Bone marrow (tissue), 2 donors: Measurements from ENCODE around the gene PWP2.
"Not testable (repeated sequence)": the region's sequence is repeated elsewhere in the genome, so short reads cannot be mapped to it uniquely, and the experiment has no call there.

ENCODE experiments used
- DNase-seq, 2 donors: peaks; one replicate each; lab custom pipeline; 2025; lab: John Stamatoyannopoulos, UW

The PWP2 gene

GRCh38 chr21:44083631-44084291 lies 23.4 kb upstream of the PWP2 start:
- DNase-seq, result peak in 1 of 2 donors; percentile 22

- DNase-seq, result no peak
Measured at GRCh38 chr21:44084496-44085241, 22.5 kb upstream of the PWP2 start.

- no peak for DNase-seq
Measured at GRCh38 chr21:44085491-44086321, 21.5 kb upstream of the PWP2 start.

- DNase-seq, result no peak
Measured at GRCh38 chr21:44086636-44087425, 20.4 kb upstream of the PWP2 start.

GRCh38 chr21:44087426-44088400 lies 19.5 kb upstream of the PWP2 start:
- DNase-seq, result no peak

- no peak for DNase-seq
Measured at GRCh38 chr21:44088401-44088780, 18.8 kb upstream of the PWP2 start.

- no peak for DNase-seq
Measured at GRCh38 chr21:44089001-44089911, 17.9 kb upstream of the PWP2 start.

GRCh38 chr21:44090325-44090724 lies 16.9 kb upstream of the PWP2 start:
- DNase-seq, result no peak

GRCh38 chr21:44092211-44092610 lies 15.0 kb upstream of the PWP2 start:
- DNase-seq, result no peak

- no peak for DNase-seq
Measured at GRCh38 chr21:44093761-44094160, 13.4 kb upstream of the PWP2 start.

GRCh38 chr21:44094832-44095231 lies 12.4 kb upstream of the PWP2 start:
- no peak for DNase-seq

- DNase-seq, result not testable (repeated sequence)
Measured at GRCh38 chr21:44098507-44098906, 8.7 kb upstream of the PWP2 start.

GRCh38 chr21:44098964-44099363 lies 8.2 kb upstream of the PWP2 start:
- DNase-seq, result not testable (repeated sequence)

- DNase-seq, result not testable (repeated sequence)
Measured at GRCh38 chr21:44107589-44107988, 390 bp downstream of the PWP2 start.

GRCh38 chr21:44113702-44114371 lies 6.6 kb downstream of the PWP2 start:
- DNase-seq, result not testable (repeated sequence)

GRCh38 chr21:44122131-44122530 lies 14.9 kb downstream of the PWP2 start:
- DNase-seq, result not testable (repeated sequence)

- DNase-seq, result not testable (repeated sequence)
Measured at GRCh38 chr21:44127827-44128226, 20.6 kb downstream of the PWP2 start.

GRCh38 chr21:44133715-44134057 lies 26.5 kb downstream of the PWP2 start:
- not testable (repeated sequence) for DNase-seq

- DNase-seq, result not testable (repeated sequence)
Measured at GRCh38 chr21:44134732-44135131, 27.5 kb downstream of the PWP2 start.
